ENCODE measurements around the gene NPY5R. TPM values are rescaled to one million over a fixed set of nuclear protein-coding genes. Genes with fewer than 3 reads are reported as not detected.

The NPY5R gene
- under 1 TPM; 0.04 to 0.69 (median 0.17) TPM for total RNA-seq
- under 1 TPM; 0.08 to 0.73 TPM for polyA plus RNA-seq

GRCh38 chr4:163343604-163344146 lies at the start of gene NPY5R:
TSS of gene NPY5R (plus strand) at chr4:163343892. CDS start at chr4:163350274, 6,382 bp downstream.
- FAIRE-seq, result no peak
- intact Hi-C loops (cut with DNase I), result no loop called here
- DNase-seq, result peak in 4 of 6 donors; percentile 10 to 67 (median 42)
- Histone ChIP-seq H3K27me3 (peaks cover 0 to 33% (median 2%) of the 10 kb centered on the region in 4 donors), H3K4me1 (peaks cover 0 to 4% (median 0%) of the 10 kb centered on the region in 3 donors), H3K27ac (peak within 1 kb of the TSS in 3 of 4 donors; percentile 28 to 56 (median 48)), H3K4me3 (peak within 1 kb of the TSS; percentile 18 to 53 (median 36)), H3K36me3 (no peaks in the 10 kb centered on the region), H3K9me3 (no peaks in the 10 kb centered on the region)
- ATAC-seq, result peak; percentile 79 to 86 (median 83)
- no peak for TF ChIP-seq CTCF (IDR thresholded peaks at IDR 0.05)
- 1 to 2% methylated on average over 48 to 55 of the region's 55 CpGs for WGBS, 2 donors

DNA sequence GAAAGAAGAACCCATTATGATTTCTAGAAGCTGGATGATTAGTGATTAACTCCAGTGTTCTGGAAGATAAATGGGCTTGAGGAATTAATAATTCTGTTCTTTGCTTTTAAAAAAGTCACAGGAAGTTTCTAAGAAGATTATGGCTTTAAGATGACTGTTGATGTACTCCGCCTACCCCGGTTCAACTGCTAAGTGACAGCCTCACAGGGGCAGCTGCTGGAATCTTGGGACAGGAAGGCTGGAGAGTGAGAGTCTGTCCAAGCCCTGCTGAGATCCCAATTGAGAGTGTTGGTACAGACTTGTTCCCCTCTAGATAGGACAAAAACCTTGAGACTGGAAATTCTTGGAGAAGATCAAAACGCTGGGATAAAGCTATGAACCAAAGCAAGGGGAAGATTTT lies 48.6 kb upstream of the NPY5R start:
- DNase-seq (no peak), FAIRE-seq (no peak), ATAC-seq (no peak)
- H3K36me3 ChIP-seq, result no peaks in the 10 kb centered on the region
- no peak for TF ChIP-seq CTCF (IDR thresholded peaks at IDR 0.05)
- intact Hi-C loops (cut with DNase I), result no loop called here
- no peak overlapping the region for H3K4me3 ChIP-seq
- no peak overlapping the region for H3K27ac ChIP-seq
- WGBS, 2 donors, result 54 to 69% methylated on average over 3 of the region's 3 CpGs
- H3K4me1 ChIP-seq, result no peaks in the 10 kb centered on the region
- no peaks in the 10 kb centered on the region for H3K27me3 ChIP-seq
- no peaks in the 10 kb centered on the region for H3K9me3 ChIP-seq

GRCh38 chr4:163300445-163300844 lies 43.2 kb upstream of the NPY5R start:
- H3K27me3 ChIP-seq, result no peaks in the 10 kb centered on the region
- TF ChIP-seq CTCF (IDR thresholded peaks at IDR 0.05), result no peak
- FAIRE-seq (no peak), ATAC-seq (no peak), DNase-seq (no peak)
- H3K4me1 ChIP-seq, result no peaks in the 10 kb centered on the region
- 18 to 21% methylated on average over 3 of the region's 3 CpGs for WGBS, 2 donors
- no peaks in the 10 kb centered on the region for H3K36me3 ChIP-seq
- intact Hi-C loops (cut with DNase I), result no loop called here
- no peak overlapping the region for H3K27ac ChIP-seq
- no peaks in the 10 kb centered on the region for H3K9me3 ChIP-seq
- no peak overlapping the region for H3K4me3 ChIP-seq

DNA sequence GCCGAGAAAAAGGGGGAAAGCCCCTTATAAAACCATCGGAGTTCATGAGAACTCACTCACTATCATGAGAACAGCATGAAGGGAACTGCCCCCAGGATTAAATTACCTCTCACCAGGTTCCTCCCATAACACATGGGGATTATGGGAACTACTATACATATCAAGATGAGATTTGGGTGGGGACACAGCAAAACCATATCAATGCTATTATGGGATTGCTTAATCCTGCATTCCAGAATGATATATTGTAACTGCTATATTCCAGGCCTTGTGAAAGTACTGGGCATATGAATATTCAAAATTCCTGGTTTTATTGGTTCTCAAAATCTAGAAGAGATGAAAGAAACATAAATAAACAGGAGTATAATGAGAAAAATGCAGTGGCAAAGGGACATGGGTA lies 40.6 kb upstream of the NPY5R start:
- Histone ChIP-seq H3K4me3 (no peak overlapping the region), H3K27ac (no peak overlapping the region), H3K4me1 (no peaks in the 10 kb centered on the region), H3K36me3 (no peaks in the 10 kb centered on the region), H3K9me3 (no peaks in the 10 kb centered on the region), H3K27me3 (no peaks in the 10 kb centered on the region)
- ATAC-seq (no peak), DNase-seq (no peak), FAIRE-seq (no peak)
- no peak for TF ChIP-seq CTCF (IDR thresholded peaks at IDR 0.05)
- WGBS, 2 donors, result 71 to 85% methylated on average over 2 of the region's 2 CpGs
- intact Hi-C loops (cut with DNase I), result no loop called here

DNA sequence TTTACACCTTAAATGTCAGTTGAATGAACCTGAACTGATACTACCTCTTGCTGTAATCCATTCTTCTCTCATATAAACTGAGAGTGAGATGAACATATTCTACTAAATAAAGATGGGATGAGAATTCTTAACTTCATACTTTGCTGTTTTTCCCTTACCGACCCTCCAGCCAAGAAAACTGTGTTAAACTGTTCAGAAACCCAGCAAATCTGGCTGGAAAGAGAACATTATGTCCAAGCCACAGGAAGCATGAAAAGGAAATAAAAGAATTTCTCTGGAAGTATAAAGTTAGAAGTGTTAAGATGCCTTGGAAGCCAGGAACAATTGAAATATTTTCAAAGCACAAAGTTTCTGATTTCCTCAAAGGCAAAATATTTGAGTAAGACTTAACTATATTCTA lies 34.2 kb upstream of the NPY5R start:
- DNase-seq (no peak), ATAC-seq (no peak), FAIRE-seq (no peak)
- WGBS, 2 donors, result 43 to 76% methylated on average over 1 of the region's 1 CpG
- intact Hi-C loops (cut with DNase I), result no loop called here
- Histone ChIP-seq H3K4me3 (no peak overlapping the region), H3K4me1 (no peaks in the 10 kb centered on the region), H3K36me3 (no peaks in the 10 kb centered on the region), H3K9me3 (no peaks in the 10 kb centered on the region), H3K27ac (no peak overlapping the region), H3K27me3 (no peaks in the 10 kb centered on the region)
- no peak for TF ChIP-seq CTCF (IDR thresholded peaks at IDR 0.05)

Data from pancreas (tissue), 10 donors.